Spleen (tissue), 3 donors: ENCODE results near the gene HTR4.

Experiments used
- POLR2A ChIP-seq, 3 donors: fragments of 450-650 bp; IDR thresholded peaks; one replicate each; pipeline ENCODE4 v1.5.1; 2017; ENCODE audit warnings: antibody characterized with exemption in 3 of 3, mild to moderate bottlenecking in 1 of 3
- POLR2AphosphoS5 ChIP-seq, 3 donors: sonication (generic); formaldehyde crosslinking; IDR thresholded peaks; one replicate each; pipeline ENCODE4 v1.5.1; 2017; ENCODE audit warnings: antibody characterized with exemption in 3 of 3

GRCh38 chr5:148665431-148665830 is 11.1 kb upstream of the HTR4 start:
- TF ChIP-seq POLR2AphosphoS5 (IDR thresholded peaks at IDR 0.05) (no peak), POLR2A (IDR thresholded peaks at IDR 0.05) (no peak)
